SK-N-MC (cell line): ENCODE data around the gene TXNRD2.

Source experiments
- DNase-seq: peaks from one replicate; pipeline ENCODE4 v3.0.0-alpha.2; 2011; ENCODE audit warnings: low read depth, low spot score
- H3K27ac ChIP-seq: fragments of 200-600 bp; sonication (generic); 2 replicates; pipeline ENCODE4 v1.5.1; 2016; ENCODE audit warnings: mixed run types
- H3K36me3 ChIP-seq: fragments of 200-600 bp; sonication (generic); 2 replicates; pipeline ENCODE4 v1.6.1; 2017; ENCODE audit warnings: antibody characterized with exemption, low read length, mixed read lengths; ENCODE audit not compliant: insufficient read depth
- H3K4me3 ChIP-seq: fragments of 200-600 bp; sonication (generic); 2 replicates; pipeline ENCODE4 v1.5.1; 2016
- H3K9ac ChIP-seq: fragments of 200-600 bp; sonication (generic); 2 replicates; pipeline ENCODE4 v1.8.0; 2017; ENCODE audit warnings: mixed run types, mixed read lengths; ENCODE audit not compliant: insufficient read length
- H3K9me3 ChIP-seq: fragments of 200-600 bp; sonication (generic); 2 replicates; pipeline ENCODE4 v1.6.1; 2017; ENCODE audit warnings: low read depth, mild to moderate bottlenecking, antibody characterized with exemption, low read length, moderate library complexity, mixed read lengths
- EZH2 ChIP-seq: fragments of 200-600 bp; sonication (generic); IDR thresholded peaks from one replicate; pipeline ENCODE4 v1.6.1; 2017; ENCODE audit warnings: antibody characterized with exemption
- FOXP2 ChIP-seq: optimal IDR thresholded peaks from 2 replicates; pipeline ENCODE3; 2011; ENCODE audit warnings: mild to moderate bottlenecking, moderate library complexity; ENCODE audit not compliant: insufficient read depth; ENCODE audit errors: extremely low read length, control extremely low read depth
- POLR2AphosphoS5 ChIP-seq: IDR thresholded peaks from 2 replicates; pipeline ENCODE4 v1.6.1; 2012; ENCODE audit warnings: mild to moderate bottlenecking, low read depth, low read length, borderline replicate concordance

The TXNRD2 gene

DNA sequence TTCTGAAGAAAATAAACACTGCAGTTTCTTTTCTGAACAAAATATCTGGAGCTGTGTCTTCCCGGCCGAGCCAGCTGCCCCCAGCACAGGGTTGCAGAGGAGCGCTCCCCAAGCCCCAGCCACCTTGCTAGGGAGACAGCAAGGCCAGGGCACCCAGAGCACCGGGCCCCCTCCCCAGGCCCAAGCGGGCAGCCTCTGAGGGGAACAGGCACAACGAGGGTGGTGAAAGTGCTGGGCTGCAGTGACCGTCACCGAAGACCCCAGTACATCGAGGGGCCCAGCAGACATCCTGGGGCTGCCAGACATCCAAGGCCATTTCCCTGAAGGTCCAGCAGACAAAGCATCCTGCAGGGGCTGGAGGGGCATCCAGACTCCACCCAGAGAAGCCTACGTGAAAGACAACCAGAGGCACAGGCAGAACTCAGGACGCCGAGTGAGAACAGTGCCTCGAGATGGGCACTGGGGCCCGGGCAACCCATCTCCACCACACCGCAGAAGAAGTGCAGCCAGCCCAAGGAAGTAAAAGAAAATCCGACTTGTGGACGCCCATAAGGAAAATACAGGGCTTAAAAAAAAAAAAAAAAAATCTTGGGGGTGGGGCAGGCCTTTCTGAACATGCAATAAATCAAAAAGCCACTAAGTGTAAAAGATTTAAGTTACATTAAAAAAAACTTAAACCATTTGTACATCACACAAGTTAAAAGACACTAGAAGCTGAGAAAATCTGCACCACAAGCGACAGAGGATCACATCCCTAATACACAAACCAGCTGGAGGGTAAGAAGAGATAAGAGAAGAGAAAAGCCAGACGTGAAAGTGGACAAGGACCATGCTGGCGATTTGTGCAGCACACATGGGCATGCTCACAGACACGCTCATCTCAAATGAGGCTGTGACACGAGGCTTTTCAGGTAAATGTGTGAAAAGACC, 36.0 kb downstream of the TXNRD2 start:
- Histone ChIP-seq H3K9ac (peak overlapping the region; percentile 8), H3K4me3 (no peak overlapping the region), H3K36me3 (no peaks in the 10 kb centered on the region), H3K27ac (peak overlapping the region; percentile 57; the same call in 1 of the 2 replicates), H3K9me3 (no peaks in the 10 kb centered on the region)
- DNase-seq: no peak
- TF ChIP-seq POLR2AphosphoS5 (no peak), EZH2 (no peak), FOXP2 (no peak)

DNA sequence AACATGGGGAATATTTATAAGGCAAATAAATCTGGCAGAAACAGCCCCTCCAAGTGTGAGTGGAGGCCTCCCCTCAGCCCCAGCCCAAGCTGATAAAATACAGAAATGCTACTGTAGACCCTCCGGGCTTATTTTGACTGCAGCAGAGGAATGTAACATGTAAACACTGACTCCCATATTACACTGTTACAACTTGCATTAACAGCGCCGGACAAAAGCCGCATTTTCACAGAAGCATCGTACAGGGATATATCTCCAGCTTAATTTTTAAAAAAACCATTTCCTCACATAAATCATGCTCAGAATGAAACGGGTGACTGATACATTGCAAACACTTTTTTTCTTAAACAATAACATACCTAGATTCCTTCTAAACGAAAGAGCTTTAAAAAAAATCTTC, 36.7 kb downstream of the TXNRD2 start:
- no peaks in the 10 kb centered on the region for H3K36me3 ChIP-seq
- H3K9me3 ChIP-seq: no peaks in the 10 kb centered on the region
- TF ChIP-seq FOXP2 (no peak), EZH2 (no peak), POLR2AphosphoS5 (no peak)
- peak overlapping the region; percentile 8 for H3K9ac ChIP-seq
- H3K4me3 ChIP-seq: peak overlapping the region; percentile 20; the same call in 1 of the 2 replicates
- peak overlapping the region; percentile 57; the same call in 1 of the 2 replicates for H3K27ac ChIP-seq
- DNase-seq: no peak

DNA sequence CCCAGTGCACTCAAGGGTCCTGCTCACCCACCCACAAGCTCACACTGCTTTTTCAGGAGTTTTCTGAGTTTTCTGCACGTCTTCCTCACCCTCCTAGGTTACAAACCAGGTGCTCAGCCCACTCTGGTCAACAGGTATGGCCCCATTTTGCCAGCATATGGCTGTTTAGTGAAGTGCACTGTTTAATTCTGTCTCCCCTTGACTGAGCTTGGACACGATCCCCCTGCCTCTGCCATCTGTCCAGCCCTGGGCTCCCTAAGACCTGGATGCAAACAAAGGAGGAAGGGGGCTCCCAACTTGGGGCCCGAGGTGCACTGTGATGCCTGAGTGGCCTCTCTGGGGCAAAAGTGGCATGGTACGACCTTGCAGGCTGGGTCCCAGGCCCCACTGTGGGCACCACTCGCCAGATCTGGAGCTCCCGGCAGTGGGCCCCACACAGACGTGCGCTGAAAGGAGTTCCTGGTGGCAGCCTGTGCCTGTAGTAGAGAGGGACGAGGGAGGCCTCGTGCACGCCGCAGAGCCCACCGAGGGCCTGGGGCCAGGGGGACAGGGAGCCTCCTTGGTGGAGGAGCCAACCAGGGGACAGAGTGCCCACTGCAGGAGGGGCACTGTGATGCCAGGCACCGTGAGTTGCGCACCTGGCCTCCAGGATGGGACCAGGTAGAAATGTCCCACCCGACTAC, 37.3 kb downstream of the TXNRD2 start:
- Histone ChIP-seq H3K9ac (peak overlapping the region; percentile 8), H3K36me3 (no peaks in the 10 kb centered on the region), H3K9me3 (no peaks in the 10 kb centered on the region), H3K27ac (peak overlapping the region; percentile 57; the same call in 1 of the 2 replicates), H3K4me3 (no peak overlapping the region)
- DNase-seq: no peak
- TF ChIP-seq EZH2 (no peak), FOXP2 (no peak)

DNA sequence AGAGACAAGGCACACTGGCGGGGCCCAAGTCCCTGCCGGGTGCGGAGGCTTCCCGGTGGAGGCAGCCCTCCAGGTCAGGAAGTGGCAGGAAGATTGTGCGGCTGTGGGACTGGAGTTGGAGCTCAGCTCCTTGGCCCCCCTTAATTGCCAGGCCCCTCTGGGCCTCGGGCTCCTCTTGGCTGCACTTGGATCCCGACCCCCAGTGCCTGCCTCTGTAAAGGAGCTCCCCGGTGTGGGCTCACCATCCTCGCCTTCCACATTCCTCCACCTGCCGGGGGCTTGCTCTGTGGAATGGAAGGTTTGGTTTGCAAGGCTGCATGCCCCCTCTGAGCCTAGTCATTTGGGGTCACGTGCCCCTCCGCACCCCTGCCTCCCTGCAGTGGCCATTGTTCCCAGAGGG, 38.1 kb downstream of the TXNRD2 start:
- H3K36me3 ChIP-seq: no peaks in the 10 kb centered on the region
- H3K27ac ChIP-seq: no peak overlapping the region
- no peak overlapping the region for H3K9ac ChIP-seq
- TF ChIP-seq EZH2: no peak
- no peak for TF ChIP-seq POLR2AphosphoS5
- TF ChIP-seq FOXP2: no peak
- H3K4me3 ChIP-seq: no peak overlapping the region
- no peak for DNase-seq
- no peaks in the 10 kb centered on the region for H3K9me3 ChIP-seq

DNA sequence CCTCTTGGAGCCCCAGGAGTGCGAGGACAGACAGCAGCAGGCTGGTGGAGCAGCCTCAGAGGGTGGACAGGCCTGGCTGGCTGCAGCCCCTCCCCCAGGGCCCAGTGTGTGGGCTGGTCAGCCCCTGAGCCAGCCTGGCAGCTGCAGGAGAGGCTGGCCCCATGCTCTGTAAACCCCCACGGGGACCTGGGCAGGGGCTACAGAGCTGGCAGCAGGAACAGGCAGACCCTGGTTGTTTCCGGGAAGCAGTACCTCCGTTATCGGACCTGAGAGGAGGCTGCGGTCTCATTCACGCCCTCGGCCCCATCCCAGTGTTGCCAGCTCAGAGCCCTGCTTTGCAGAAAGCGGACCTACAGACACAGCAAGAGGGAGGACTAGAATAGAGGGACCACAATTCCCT, 38.6 kb downstream of the TXNRD2 start:
- TF ChIP-seq EZH2: no peak
- TF ChIP-seq POLR2AphosphoS5: no peak
- no peak for TF ChIP-seq FOXP2
- no peak for DNase-seq
- H3K36me3 ChIP-seq: no peaks in the 10 kb centered on the region
- H3K4me3 ChIP-seq: no peak overlapping the region
- no peak overlapping the region for H3K27ac ChIP-seq
- no peak overlapping the region for H3K9ac ChIP-seq
- H3K9me3 ChIP-seq: no peaks in the 10 kb centered on the region

DNA sequence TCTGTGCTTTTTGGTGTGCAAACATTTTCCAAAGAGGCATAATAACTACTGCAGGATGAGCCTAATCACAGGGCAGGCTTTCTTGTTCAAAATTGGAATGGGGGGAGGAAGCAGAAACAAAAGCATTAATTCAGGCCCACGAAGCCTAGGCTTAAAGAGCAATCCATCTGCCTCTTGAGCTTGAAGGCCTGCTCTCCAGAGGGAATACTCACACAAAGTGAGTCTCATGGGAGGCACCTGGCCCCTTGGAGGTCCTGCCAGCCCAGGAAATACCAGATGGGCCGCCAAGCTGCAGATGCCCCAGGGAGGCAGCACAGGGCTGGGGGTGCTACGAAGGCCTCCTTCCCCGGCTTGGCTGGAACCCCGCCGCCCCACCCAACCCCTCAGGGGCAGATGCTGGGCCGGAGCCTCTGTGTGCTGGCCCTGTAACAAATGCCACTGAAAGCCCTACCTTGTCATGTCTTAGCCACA, 39.3 kb downstream of the TXNRD2 start:
- Histone ChIP-seq H3K36me3 (no peaks in the 10 kb centered on the region), H3K9me3 (no peaks in the 10 kb centered on the region), H3K27ac (no peak overlapping the region), H3K4me3 (no peak overlapping the region), H3K9ac (no peak overlapping the region)
- TF ChIP-seq FOXP2 (no peak), EZH2 (no peak), POLR2AphosphoS5 (no peak)
- DNase-seq: no peak

DNA sequence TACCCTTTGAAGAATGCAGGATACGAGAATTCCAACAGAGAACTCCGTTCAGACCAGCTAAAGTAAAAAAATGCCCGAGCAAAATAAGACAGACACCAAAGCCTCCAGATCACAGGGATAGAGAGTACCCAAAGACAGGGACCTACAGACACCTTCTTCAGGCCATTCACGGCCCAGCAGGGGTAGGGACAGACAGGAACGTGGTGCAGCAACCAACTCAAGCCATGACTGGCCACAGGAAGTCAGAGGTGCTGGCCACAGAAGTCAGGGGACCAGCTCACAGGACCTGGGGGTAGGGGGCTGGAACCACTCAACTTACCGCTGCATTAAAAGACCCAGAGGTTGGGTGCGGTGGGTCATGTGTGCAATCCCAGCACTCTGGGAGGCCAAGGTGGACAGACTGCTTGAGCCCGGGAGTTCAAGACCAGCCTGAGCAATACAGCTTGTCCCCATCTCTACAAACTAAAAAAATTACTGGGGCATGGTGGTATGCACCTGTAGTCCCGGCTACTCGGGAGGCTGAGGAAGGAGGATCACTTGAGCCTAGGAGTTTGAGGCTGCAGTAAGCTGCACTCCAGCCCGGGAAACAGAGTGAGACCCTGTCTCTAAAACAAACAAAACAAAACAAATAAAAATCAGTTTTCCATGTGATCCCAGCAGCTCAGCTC, 39.9 kb downstream of the TXNRD2 start:
- H3K9me3 ChIP-seq: no peaks in the 10 kb centered on the region
- no peak for DNase-seq
- H3K27ac ChIP-seq: no peak overlapping the region

More for the DNA sequence above, 39.9 kb downstream of the TXNRD2 start:
- no peaks in the 10 kb centered on the region for H3K36me3 ChIP-seq
- no peak overlapping the region for H3K9ac ChIP-seq
- no peak overlapping the region for H3K4me3 ChIP-seq
- TF ChIP-seq POLR2AphosphoS5: no peak
- no peak for TF ChIP-seq EZH2
- TF ChIP-seq FOXP2: no peak
